ENCODE measurements around the gene XAB2.

XAB2 gene

DNA sequence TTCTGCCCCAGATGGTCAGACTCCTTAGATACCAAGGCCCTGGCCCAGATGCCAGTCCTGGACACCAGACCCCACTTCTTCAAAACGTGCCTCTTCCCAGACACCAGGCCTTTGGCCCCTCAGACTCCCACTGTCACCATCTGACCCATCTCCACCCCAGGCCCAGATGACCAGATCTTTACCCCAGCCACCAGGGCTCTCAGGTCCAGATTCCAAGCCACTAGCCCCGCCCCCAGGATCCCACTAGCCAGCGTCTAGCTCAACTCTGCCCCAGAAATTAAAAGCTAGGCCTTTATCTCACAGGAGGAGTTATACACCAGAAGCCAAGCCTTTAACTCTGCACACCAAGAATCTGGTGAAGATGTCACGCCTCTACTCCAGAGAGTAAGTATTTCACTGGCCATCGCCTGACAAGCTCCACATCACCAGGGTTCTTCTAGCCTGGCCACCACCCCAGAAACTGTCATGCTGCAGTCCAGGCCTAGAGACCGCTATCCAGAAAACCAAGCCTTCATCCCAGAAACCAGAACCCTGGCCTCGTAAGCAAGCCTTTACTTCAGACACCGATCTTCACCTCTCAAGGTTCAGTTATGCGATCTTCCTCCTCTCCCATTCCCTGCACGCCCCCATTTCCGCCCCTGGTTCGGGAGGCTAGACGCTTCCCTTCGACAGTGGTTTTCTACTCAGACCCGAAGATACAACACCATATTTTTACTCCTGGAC lies 595 bp downstream of the XAB2 start:
- H3K27me3 ChIP-seq (replicated peaks; ENCODE audit: control insufficient read depth, insufficient read depth, low read length), result no peaks in the 10 kb centered on the region
- peaks cover 10% of the 10 kb centered on the region for H3K36me3 ChIP-seq (ENCODE audit: control insufficient read depth, insufficient read depth, low read length)
- no peak for DNase-seq (ENCODE audit: extremely low read depth, insufficient read length)
- TF ChIP-seq, protein P1, sequence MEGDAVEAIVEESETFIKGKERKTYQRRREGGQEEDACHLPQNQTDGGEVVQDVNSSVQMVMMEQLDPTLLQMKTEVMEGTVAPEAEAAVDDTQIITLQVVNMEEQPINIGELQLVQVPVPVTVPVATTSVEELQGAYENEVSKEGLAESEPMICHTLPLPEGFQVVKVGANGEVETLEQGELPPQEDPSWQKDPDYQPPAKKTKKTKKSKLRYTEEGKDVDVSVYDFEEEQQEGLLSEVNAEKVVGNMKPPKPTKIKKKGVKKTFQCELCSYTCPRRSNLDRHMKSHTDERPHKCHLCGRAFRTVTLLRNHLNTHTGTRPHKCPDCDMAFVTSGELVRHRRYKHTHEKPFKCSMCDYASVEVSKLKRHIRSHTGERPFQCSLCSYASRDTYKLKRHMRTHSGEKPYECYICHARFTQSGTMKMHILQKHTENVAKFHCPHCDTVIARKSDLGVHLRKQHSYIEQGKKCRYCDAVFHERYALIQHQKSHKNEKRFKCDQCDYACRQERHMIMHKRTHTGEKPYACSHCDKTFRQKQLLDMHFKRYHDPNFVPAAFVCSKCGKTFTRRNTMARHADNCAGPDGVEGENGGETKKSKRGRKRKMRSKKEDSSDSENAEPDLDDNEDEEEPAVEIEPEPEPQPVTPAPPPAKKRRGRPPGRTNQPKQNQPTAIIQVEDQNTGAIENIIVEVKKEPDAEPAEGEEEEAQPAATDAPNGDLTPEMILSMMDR (IDR thresholded peaks at IDR 0.05; ENCODE audit: insufficient read depth, low read length, poor library complexity, severe bottlenecking), result no peak
- H3K4me3 ChIP-seq (replicated peaks; ENCODE audit: low read depth, low read length), result peak overlapping the region; percentile 95

DNA sequence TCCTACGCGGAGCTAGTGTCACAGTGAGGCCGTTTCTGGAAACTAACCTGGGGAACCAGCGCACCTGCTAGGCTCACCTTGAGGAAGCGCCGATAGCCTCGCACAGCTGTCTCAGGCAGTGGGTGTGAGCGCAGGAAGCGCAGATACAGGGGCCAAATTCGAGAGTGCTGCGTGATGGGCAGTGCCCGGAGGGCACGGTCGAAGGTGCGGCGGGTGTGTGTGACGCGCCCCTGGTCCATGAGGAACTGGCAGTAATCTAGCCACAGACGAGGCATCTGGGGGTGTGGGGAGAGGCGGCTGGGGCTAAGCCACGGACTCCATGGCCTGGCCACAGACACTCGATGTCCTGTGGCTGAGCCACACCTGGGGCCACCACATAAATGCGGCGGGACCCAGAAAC lies 2.2 kb downstream of the XAB2 start:
- Histone ChIP-seq H3K36me3 (ENCODE audit: control insufficient read depth, insufficient read depth, low read length) (peaks cover 23% of the 10 kb centered on the region), H3K27me3 (replicated peaks; ENCODE audit: control insufficient read depth, insufficient read depth, low read length) (no peaks in the 10 kb centered on the region), H3K4me3 (replicated peaks; ENCODE audit: low read depth, low read length) (no peak overlapping the region)
- no peak for DNase-seq (ENCODE audit: extremely low read depth, insufficient read length)
- TF ChIP-seq, protein P1 (IDR thresholded peaks at IDR 0.05; ENCODE audit: insufficient read depth, low read length, poor library complexity, severe bottlenecking), result no peak

DNA sequence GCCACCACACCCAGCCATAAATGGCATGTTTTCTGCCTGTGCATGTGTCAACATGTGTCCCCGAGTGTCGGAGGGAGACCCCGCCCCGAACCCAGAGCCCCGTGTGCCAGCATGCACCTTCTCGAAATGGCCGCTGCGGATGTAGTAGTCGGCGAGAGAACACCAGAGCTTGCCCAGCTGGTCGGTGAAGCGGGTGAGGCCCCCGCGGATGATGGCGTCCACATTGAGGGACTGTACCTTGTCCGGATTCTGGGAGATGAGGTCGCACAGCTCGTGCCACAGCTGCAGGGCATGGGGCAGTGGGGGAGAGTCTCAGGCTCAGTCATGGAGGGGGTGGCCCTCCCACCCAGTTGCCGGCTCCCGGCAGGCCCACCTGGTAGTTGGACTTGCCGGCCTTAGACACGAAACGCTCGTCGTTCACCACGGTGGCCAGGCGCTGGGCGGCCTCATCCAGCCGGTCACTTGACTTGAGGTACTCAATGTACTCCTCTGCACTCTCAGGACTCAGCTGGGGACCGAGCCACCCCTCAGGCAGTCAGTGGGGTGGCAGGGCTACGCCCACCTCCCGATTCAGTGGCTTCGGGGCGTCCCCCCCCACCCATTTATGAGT lies 3.5 kb downstream of the XAB2 start:
- DNase-seq (ENCODE audit: extremely low read depth, insufficient read length), result no peak
- Histone ChIP-seq H3K27me3 (replicated peaks; ENCODE audit: control insufficient read depth, insufficient read depth, low read length) (no peaks in the 10 kb centered on the region), H3K4me3 (replicated peaks; ENCODE audit: low read depth, low read length) (no peak overlapping the region), H3K36me3 (ENCODE audit: control insufficient read depth, insufficient read depth, low read length) (peaks cover 29% of the 10 kb centered on the region)
- TF ChIP-seq, protein P1 (IDR thresholded peaks at IDR 0.05; ENCODE audit: insufficient read depth, low read length, poor library complexity, severe bottlenecking), result no peak

DNA sequence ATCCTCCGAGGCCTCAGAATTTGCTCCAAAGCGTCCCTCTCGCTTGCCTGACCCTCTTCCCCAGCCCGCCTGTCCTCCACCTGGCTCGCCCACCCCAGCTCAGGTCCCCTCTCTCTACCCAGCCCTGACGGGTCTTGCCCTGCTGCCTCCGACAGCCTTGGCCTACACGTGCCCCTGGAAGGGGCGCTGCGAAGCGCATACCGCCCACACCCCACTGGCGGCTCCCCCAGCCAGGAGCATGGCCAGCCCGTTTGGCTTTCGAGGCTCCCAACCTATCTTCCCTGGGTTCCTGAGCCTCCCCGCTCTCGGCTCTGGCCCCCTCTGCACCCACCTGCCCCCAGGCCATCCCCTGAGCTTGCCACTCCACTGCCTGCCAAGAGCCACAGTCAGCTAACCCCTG lies 4.5 kb downstream of the XAB2 start:
- no peak overlapping the region for H3K4me3 ChIP-seq (replicated peaks; ENCODE audit: low read depth, low read length)
- no peaks in the 10 kb centered on the region for H3K27me3 ChIP-seq (replicated peaks; ENCODE audit: control insufficient read depth, insufficient read depth, low read length)
- TF ChIP-seq, protein P1 (IDR thresholded peaks at IDR 0.05; ENCODE audit: insufficient read depth, low read length, poor library complexity, severe bottlenecking), result no peak
- H3K36me3 ChIP-seq (ENCODE audit: control insufficient read depth, insufficient read depth, low read length), result peaks cover 33% of the 10 kb centered on the region
- no peak for DNase-seq (ENCODE audit: extremely low read depth, insufficient read length)

DNA sequence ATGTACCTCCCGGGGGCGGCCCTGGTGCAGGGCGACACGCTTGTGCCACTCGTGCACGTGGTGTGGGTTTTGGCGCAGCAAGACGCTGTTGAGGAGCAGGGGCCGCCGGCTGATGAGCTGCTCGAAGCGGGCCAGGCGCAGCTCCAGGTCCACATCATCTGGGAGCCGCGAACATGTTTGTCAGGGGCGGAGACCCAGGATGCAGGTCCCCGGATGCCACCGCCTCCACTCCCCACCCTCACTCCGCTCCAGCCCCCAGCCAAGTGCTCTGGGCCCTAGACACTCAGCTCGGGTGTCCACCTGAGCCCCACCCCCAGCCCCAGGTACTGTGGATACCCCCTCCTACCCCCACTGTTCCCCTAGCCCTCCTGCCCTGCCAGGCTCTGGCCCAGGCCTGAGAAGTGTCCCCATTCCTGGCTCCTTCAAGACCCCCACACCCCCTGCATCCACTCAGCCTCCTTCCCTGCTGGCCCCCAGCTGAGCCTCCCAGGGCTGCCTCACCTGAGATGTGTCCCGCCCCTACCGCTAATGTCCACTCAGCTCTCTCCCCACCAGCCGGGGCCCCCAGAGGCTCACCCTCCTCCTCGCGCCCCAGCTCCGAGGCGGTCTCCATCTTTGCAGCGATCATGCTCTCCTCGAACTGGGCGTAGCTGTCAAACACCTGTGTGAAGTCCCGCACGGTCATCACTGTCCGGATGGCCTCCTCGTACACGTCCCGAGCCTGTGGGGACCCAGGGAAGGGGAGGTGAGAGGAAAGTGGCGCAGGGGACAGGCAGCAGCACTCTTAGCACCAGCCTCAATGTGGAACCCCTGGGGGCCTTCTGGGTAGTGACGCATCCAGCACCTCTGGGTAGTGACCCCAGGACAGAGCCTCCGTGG lies 5.4 kb downstream of the XAB2 start:
- TF ChIP-seq, protein P1 (IDR thresholded peaks at IDR 0.05; ENCODE audit: insufficient read depth, low read length, poor library complexity, severe bottlenecking), result no peak
- peaks cover 33% of the 10 kb centered on the region for H3K36me3 ChIP-seq (ENCODE audit: control insufficient read depth, insufficient read depth, low read length)

More for the DNA sequence above, 5.4 kb downstream of the XAB2 start:
- DNase-seq (ENCODE audit: extremely low read depth, insufficient read length), result no peak
- Histone ChIP-seq H3K27me3 (replicated peaks; ENCODE audit: control insufficient read depth, insufficient read depth, low read length) (no peaks in the 10 kb centered on the region), H3K4me3 (replicated peaks; ENCODE audit: low read depth, low read length) (no peak overlapping the region)
